Heart left ventricle (tissue), 13 donors: Measurements from ENCODE around the gene AGBL5.
"Not testable (repeated sequence)": the region's sequence is repeated elsewhere in the genome, so short reads cannot be mapped to it uniquely, and the experiment has no call there.

Experiments
- CTCF ChIP-seq, 12 donors: fragments of 200-600 bp; sonication (generic) in 4 of 12; IDR thresholded peaks; one replicate each; pipeline versions ENCODE4 v1.5.0 to v1.8.0; 2018 to 2022; ENCODE audit warnings: antibody characterized with exemption in 12 of 12, mild to moderate bottlenecking in 5 of 12
- POLR2A ChIP-seq, 2 donors: fragments of 450-650 bp; IDR thresholded peaks; one replicate each; pipeline ENCODE4 v1.6.1; 2017; ENCODE audit warnings: antibody characterized with exemption in 2 of 2, mild to moderate bottlenecking in 2 of 2, moderate library complexity in 2 of 2
- donor health status: ischemic (EF 13 %, LVEDD 7.1; RV severe dilation, severe dysfunction).
- donor health status: DM: no; HTN: yes; CAD: no.
- donor health status: DM: no; HTN: no; CAD: no.
- donor health status: ischemic (EF 25% LVEDD 6.9; RV normal size, moderate dysfunction).
- donor health status: ischemic (EF 25% LVEDD 5.7; RV mildly dilated, moderate dysfunction).
- donor health status: ischemic (EF 35%, LVEDD 5.7; RV mildly dilated, moderate dysfunction).
- donor health status: nonischemic (EF 11% LVEDD 7.7; RV severe dilation, severe dysfunction).
- donor health status: DM: yes; HTN: yes; CAD: no.
- donor health status: PGD.
- donor health status: ischemic (EF 29% LVEDD 5.4; RV normal size, mild dysfunction).
- donor health status: nonischemic (EF 23%, LVEDD 6.1; RV moderate dilation, normal function).

DNA sequence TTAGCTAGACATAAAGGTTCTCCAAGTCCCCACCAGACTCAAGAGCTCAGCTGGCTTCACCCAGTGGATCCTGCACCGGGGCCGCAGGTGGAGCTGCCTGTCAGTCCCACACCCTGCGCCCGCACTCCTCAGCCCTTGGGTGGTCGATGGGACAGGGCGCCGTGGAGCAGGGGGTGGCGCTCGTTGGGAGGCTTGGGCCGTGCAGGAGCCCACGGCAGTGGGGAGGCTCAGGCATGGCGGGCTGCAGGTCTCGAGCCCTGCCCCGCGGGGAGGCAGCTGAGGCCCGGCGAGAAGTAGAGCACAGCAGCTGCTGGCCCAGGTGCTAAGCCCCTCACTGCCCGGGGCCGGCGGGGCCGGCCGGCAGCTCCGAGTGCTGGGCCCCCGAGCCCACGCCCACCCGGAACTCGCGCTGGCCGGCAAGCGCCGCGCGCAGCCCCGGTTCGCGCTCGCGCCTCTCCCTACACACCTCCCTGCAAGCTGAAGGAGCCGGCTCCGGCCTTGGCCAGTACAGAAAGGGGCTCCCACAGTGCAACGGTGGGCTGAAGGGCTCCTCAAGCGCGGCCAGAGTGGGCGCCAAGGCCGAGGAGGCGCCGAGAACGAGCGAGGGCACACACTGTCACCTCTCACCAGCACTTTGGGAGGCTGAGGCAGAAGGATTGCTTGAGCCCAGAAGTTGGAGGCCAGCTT lies 60.1 kb downstream of the AGBL5 start:
- TF ChIP-seq CTCF, POLR2A (IDR thresholded peaks at IDR 0.05): not testable (repeated sequence)
